ENCODE data around the gene CCR1.

Gene CCR1
- total RNA-seq = 0 reads per million in 3 experiments

GRCh38 chr3:46208167-46208704 is at the start of gene CCR1:
CCR1 (minus strand) TSS chr3:46208313; CDS start chr3:46204313, 4,000 bp downstream.
- DNase-seq = peak; percentile 3

GRCh38 chr3:46252980-46253379 is 44.9 kb upstream of the CCR1 start:
- no peak for DNase-seq

GRCh38 chr3:46245146-46245545 is 37.0 kb upstream of the CCR1 start:
- no peak for DNase-seq

- DNase-seq = no peak
Measured at GRCh38 chr3:46243560-46243959, 35.4 kb upstream of the CCR1 start.

- DNase-seq = no peak
Measured at GRCh38 chr3:46242120-46242519, 34.0 kb upstream of the CCR1 start, which contains the start of gene CCR3. CCR3 (plus strand) TSS chr3:46242460; CDS start chr3:46265159, 22,699 bp downstream.

- DNase-seq = no peak
Measured at GRCh38 chr3:46239952-46240351, 31.8 kb upstream of the CCR1 start.

GRCh38 chr3:46239301-46239938 is 31.3 kb upstream of the CCR1 start:
- no peak for DNase-seq

GRCh38 chr3:46238386-46238785 is 30.3 kb upstream of the CCR1 start:
- DNase-seq = no peak

- DNase-seq = no peak
Measured at GRCh38 chr3:46236294-46237054, 28.4 kb upstream of the CCR1 start.

- DNase-seq = no peak
Measured at GRCh38 chr3:46235425-46235824, 27.3 kb upstream of the CCR1 start.

GRCh38 chr3:46233194-46233593 is 25.1 kb upstream of the CCR1 start:
- DNase-seq = no peak

- DNase-seq = no peak
Measured at GRCh38 chr3:46231323-46231722, 23.2 kb upstream of the CCR1 start.

- no peak for DNase-seq
Measured at GRCh38 chr3:46228260-46229242, 20.4 kb upstream of the CCR1 start.

GRCh38 chr3:46222435-46223161 is 14.5 kb upstream of the CCR1 start:
- no peak for DNase-seq

GRCh38 chr3:46221938-46222337 is 13.8 kb upstream of the CCR1 start:
- no peak for DNase-seq

- DNase-seq = no peak
Measured at GRCh38 chr3:46221391-46221790, 13.3 kb upstream of the CCR1 start.

- no peak for DNase-seq
Measured at GRCh38 chr3:46218196-46218709, 10.1 kb upstream of the CCR1 start.

- DNase-seq = no peak
Measured at GRCh38 chr3:46215810-46216414, 7.8 kb upstream of the CCR1 start.

GRCh38 chr3:46214751-46215352 is 6.7 kb upstream of the CCR1 start:
- no peak for DNase-seq

GRCh38 chr3:46213201-46213600 is 5.1 kb upstream of the CCR1 start:
- peak; percentile 47 for DNase-seq

- DNase-seq = no peak
Measured at GRCh38 chr3:46212101-46212500, 4.0 kb upstream of the CCR1 start.

Measured in central memory CD4-positive, alpha-beta T cell (primary cell).